HCT116 (cell line): ENCODE results near the gene CSNK1G2. TPM values are rescaled to one million over a fixed set of nuclear protein-coding genes. Genes with fewer than 3 reads are reported as not detected.

Experiments used
- ATAC-seq: fragments of 200-7000 bp; cut with Tn5 transposase; 2 replicates; pipeline ENCODE4 v1.9.1; 2020; ENCODE audit warnings: mild to moderate bottlenecking, moderate library complexity
- BruUV-seq: library from RNA; stranded (reverse); fragments of 400-500 nt; replicated peaks from 2 replicates; lab custom pipeline; 2021; lab: Mats Ljungman, UMichigan
- CTCF ChIA-PET: fragments of 300-600 bp; sonication (Branson Sonifier 250); formaldehyde crosslinking; loops from one replicate; lab custom pipeline; 2021; ENCODE audit warnings: antibody characterized with exemption; lab: Charles Lee
- POLR2A ChIA-PET: fragments of 300-600, 350-600 bp; sonication (Branson Sonifier 250); formaldehyde crosslinking; loops from one replicate; lab custom pipeline; 2021; ENCODE audit warnings: antibody characterized with exemption; lab: Charles Lee
- RAD21 ChIA-PET, 2 experiments: fragments of 300-600 bp; sonication (Branson Sonifier 250); formaldehyde crosslinking; loops; one replicate each; lab custom pipeline; 2023; ENCODE audit warnings: low total read pairs in 2 of 2; ENCODE audit not compliant: uncharacterized antibody in 2 of 2, unreplicated experiment in 2 of 2, low non-redundant PET in 1 of 2; lab: Charles Lee
- DNase-seq: peaks from one replicate; pipeline ENCODE4 v3.0.0-alpha.2; 2010; ENCODE audit warnings: low read depth, low spot score
- H2AFZ ChIP-seq: fragments of 200-600 bp; shearing (Covaris generic), sonication (generic); 2 replicates; pipeline ENCODE4 v1.6.1; 2017; ENCODE audit warnings: low read depth, mixed run types, mixed read lengths, antibody characterized with exemption, low read length; ENCODE audit not compliant: poor library complexity, severe bottlenecking
- H3K27ac ChIP-seq: 2 replicates; pipeline ENCODE4 v1.5.1; 2012; ENCODE audit warnings: low read depth, low read length
- H3K27me3 ChIP-seq: fragments of 200-600 bp; sonication (generic); 2 replicates; pipeline ENCODE4 v1.6.1; 2016; ENCODE audit warnings: mixed run types, low read length, mixed read lengths; ENCODE audit not compliant: insufficient read depth
- H3K36me3 ChIP-seq, 2 experiments: fragments of 200-500 bp in 1 of 2; fragments of 200-600 bp in 1 of 2; sonication (Bioruptor generic) in 1 of 2; sonication (generic) in 1 of 2; 2 replicates each; pipeline versions ENCODE4 v1.5.1 to v1.6.1; 2014 to 2016; ENCODE audit warnings: low read length in 2 of 2, inconsistent platforms in 1 of 2, mixed read lengths in 1 of 2, mixed run types in 1 of 2; ENCODE audit not compliant: insufficient read depth in 2 of 2, control insufficient read depth in 1 of 2
- H3K4me1 ChIP-seq, 2 experiments: fragments of 200-600 bp in 1 of 2; sonication (generic) in 1 of 2; 2 replicates each; pipeline versions ENCODE4 v1.5.1 to v1.6.1; 2012 to 2017; ENCODE audit warnings: low read length in 2 of 2, inconsistent platforms in 1 of 2, mild to moderate bottlenecking in 1 of 2, mixed read lengths in 1 of 2, mixed run types in 1 of 2, moderate library complexity in 1 of 2; ENCODE audit not compliant: insufficient read depth in 2 of 2, control insufficient read depth in 1 of 2
- H3K4me2 ChIP-seq: fragments of 200-600 bp; sonication (generic); 2 replicates; pipeline ENCODE4 v1.6.1; 2017; ENCODE audit warnings: mixed run types, low read length, mixed read lengths
- H3K4me3 ChIP-seq, 2 experiments: fragments of 200-600 bp in 1 of 2; sonication (generic) in 1 of 2; replicated peaks in 1 of 2; 2 replicates each; pipeline ENCODE4 v1.5.1; 2011 to 2016; ENCODE audit warnings: low read length in 2 of 2, control low read depth in 1 of 2, low read depth in 1 of 2, mild to moderate bottlenecking in 1 of 2, mixed read lengths in 1 of 2, mixed run types in 1 of 2
- H3K79me2 ChIP-seq: fragments of 200-600 bp; sonication (generic); 2 replicates; pipeline ENCODE4 v1.6.1; 2017; ENCODE audit warnings: mild to moderate bottlenecking, mixed run types, low read length, moderate library complexity, mixed read lengths; ENCODE audit not compliant: insufficient read depth
- H3K9ac ChIP-seq: fragments of 200-600 bp; sonication (generic); 2 replicates; pipeline ENCODE4 v1.6.1; 2016; ENCODE audit warnings: low read length, mixed read lengths
- H3K9me2 ChIP-seq: fragments of 200-600 bp; sonication (generic), shearing (Covaris generic); 2 replicates; pipeline ENCODE4 v1.6.1; 2017; ENCODE audit warnings: mixed run types, mild to moderate bottlenecking, moderate library complexity; ENCODE audit not compliant: insufficient read depth
- H3K9me3 ChIP-seq, 2 experiments: fragments of 200-500 bp in 1 of 2; fragments of 200-600 bp in 1 of 2; sonication (Bioruptor generic) in 1 of 2; sonication (generic) in 1 of 2; 2 replicates each; pipeline ENCODE4 v1.6.1; 2014 to 2017; ENCODE audit warnings: low read length in 2 of 2, mixed read lengths in 2 of 2, inconsistent platforms in 1 of 2, low read depth in 1 of 2, mild to moderate bottlenecking in 1 of 2, mixed run types in 1 of 2, moderate library complexity in 1 of 2; ENCODE audit not compliant: control insufficient read depth in 1 of 2, insufficient read depth in 1 of 2
- H4K20me1 ChIP-seq: fragments of 200-600 bp; sonication (generic), shearing (Covaris generic); 2 replicates; pipeline ENCODE4 v1.6.1; 2017; ENCODE audit warnings: mixed run types, mild to moderate bottlenecking, moderate library complexity; ENCODE audit not compliant: insufficient read depth
- CBX3 ChIP-seq: IDR thresholded peaks from 2 replicates; pipeline ENCODE4 v1.6.1; 2012; ENCODE audit warnings: low read depth
- EGR1 ChIP-seq: IDR thresholded peaks from 2 replicates; pipeline ENCODE4 v1.6.1; 2012; ENCODE audit warnings: low read depth
- EZH2phosphoT487 ChIP-seq: fragments of 200-600 bp; IDR thresholded peaks from 2 replicates; pipeline ENCODE4 v1.6.1; 2018; ENCODE audit warnings: antibody characterized with exemption, borderline replicate concordance
- JUND ChIP-seq: IDR thresholded peaks from 2 replicates; pipeline ENCODE4 v1.6.1; 2012
- TCF7L2 ChIP-seq: IDR thresholded peaks from 2 replicates; pipeline ENCODE4 v1.7.0; 2011; ENCODE audit warnings: borderline replicate concordance, inconsistent platforms; ENCODE audit not compliant: insufficient read depth, insufficient read length; ENCODE audit errors: extremely low read depth
- ZFX ChIP-seq: fragments of 450-650 bp; IDR thresholded peaks from 2 replicates; pipeline ENCODE4 v1.6.1; 2017
- ZNF274 ChIP-seq: fragments of 200-500 bp; sonication (Bioruptor generic); IDR thresholded peaks from 2 replicates; pipeline ENCODE4 v1.6.1; 2014; ENCODE audit warnings: mild to moderate bottlenecking, low read depth, low read length, inconsistent platforms
- intact Hi-C: fragments of 100-400 bp; cut with micrococcal nuclease; formaldehyde crosslinking; loops from 2 replicates; pipeline ENCODE4 v1.10.0; 2022
- total RNA-seq: library from RNA; stranded (reverse); gene quantifications from one replicate; pipeline ENCODE4 v1.2.1, GENCODE V29; 2021; ENCODE audit not compliant: unreplicated experiment
- TF ChIP-seq, protein P1 (sequence below): IDR thresholded peaks from 2 replicates; pipeline ENCODE4 v1.6.1; 2012

Gene CSNK1G2
- total RNA-seq, 1 experiment from 2014 or later, result 97.9 TPM

DNA sequence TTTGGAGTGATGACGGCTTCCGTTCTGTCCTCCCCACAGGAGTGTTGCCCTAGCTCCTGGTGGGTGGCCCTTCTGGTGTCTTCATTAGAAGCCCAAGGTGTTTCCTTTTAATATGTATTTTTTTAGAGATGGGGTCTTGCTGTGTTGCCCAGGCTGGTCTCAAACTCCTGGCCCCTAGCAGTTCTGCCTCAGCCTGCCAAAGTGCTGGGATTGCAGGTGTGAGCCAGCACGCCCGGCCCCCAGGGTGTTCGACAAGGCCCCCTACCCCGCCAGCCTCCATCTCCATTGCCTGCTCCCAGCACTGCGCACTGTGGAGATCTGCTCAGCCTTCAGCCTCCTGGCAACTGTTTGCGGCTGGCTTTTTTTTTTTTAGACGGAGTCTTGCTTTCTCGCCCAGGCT, 43.4 kb downstream of the CSNK1G2 start:
- H3K9me2 ChIP-seq, result no peaks in the 10 kb centered on the region
- no peak overlapping the region for H3K4me2 ChIP-seq
- no peak overlapping the region for H3K4me3 ChIP-seq
- no TSS peak for BruUV-seq
- no peak overlapping the region for H2AFZ ChIP-seq
- ChIA-PET CTCF (no interaction called here), RAD21 (no interaction called here), POLR2A (no interaction called here)
- intact Hi-C loops, result no loop called here
- no peaks in the 10 kb centered on the region for H4K20me1 ChIP-seq
- H3K36me3 ChIP-seq, result peaks cover 3 to 18% of the 10 kb centered on the region in 2 experiments; a peak in 3 of 4 replicates
- TF ChIP-seq, protein P1, sequence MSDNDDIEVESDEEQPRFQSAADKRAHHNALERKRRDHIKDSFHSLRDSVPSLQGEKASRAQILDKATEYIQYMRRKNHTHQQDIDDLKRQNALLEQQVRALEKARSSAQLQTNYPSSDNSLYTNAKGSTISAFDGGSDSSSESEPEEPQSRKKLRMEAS, result no peak
- no peak for TF ChIP-seq TCF7L2
- TF ChIP-seq EZH2phosphoT487, result no peak
- no peak for TF ChIP-seq CBX3
- H3K27ac ChIP-seq, result no peak overlapping the region
- H3K27me3 ChIP-seq, result no peaks in the 10 kb centered on the region
- H3K9me3 ChIP-seq, result no peaks in the 10 kb centered on the region
- H3K9ac ChIP-seq, result no peak overlapping the region
- H3K4me1 ChIP-seq, result no peaks in the 10 kb centered on the region
- ATAC-seq, result no peak
- no peaks in the 10 kb centered on the region for H3K79me2 ChIP-seq
- no peak for DNase-seq

DNA sequence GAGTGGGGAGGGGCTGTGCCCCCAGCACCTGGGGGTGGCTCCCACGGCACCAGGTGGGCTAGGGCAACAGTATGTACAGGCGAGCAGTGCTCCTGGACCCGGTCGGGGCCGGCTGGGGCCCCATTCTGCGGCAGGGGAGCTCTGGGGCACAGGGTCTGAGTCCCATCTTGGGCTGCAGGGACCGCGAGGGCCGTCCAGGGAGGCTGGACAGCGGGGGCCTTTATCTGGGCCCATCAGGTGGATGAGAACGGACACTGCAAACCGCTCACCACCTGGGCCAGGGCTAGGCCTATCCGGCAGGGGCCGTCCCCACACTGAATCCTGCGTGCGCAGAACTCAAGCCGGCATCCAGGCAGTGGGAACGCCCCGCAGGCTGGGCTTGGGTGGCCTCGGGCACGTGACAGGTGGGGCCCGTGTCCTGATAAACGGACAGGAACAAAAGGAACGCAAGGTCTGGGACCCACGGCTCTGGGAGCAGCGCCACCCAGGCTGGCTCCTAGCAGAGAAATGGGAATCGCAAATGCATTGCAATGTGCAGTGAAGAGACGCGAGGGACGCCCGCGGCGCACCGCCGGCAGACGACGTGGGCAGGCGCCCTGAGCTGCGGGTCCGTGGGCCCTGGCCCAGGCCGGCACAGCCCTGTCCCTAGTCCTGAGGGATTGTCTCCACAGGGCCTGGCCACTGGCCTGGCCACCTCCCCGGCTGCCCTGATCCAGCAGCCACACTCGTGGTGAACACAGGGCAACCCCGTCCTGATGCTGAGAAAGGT, 44.8 kb downstream of the CSNK1G2 start:
- ATAC-seq, result peak; percentile 9; the same call in 1 of the 2 replicates
- peaks cover 7 to 27% of the 10 kb centered on the region in 2 experiments; a peak in 3 of 4 replicates for H3K36me3 ChIP-seq

More for the DNA sequence above, 44.8 kb downstream of the CSNK1G2 start:
- Histone ChIP-seq H3K9ac (no peak overlapping the region), H2AFZ (no peak overlapping the region), H4K20me1 (no peaks in the 10 kb centered on the region), H3K4me1 (no peaks in the 10 kb centered on the region), H3K4me3 (no peak overlapping the region), H3K9me3 (no peaks in the 10 kb centered on the region), H3K27ac (peak overlapping the region; percentile 9; the same call in 1 of the 2 replicates), H3K79me2 (no peaks in the 10 kb centered on the region), H3K27me3 (no peaks in the 10 kb centered on the region), H3K4me2 (no peak overlapping the region), H3K9me2 (no peaks in the 10 kb centered on the region)
- ChIA-PET RAD21 (no interaction called here), POLR2A (no interaction called here), CTCF (no interaction called here)
- no peak for DNase-seq
- BruUV-seq, result no TSS peak
- intact Hi-C loops, result no loop called here
- TF ChIP-seq ZNF274 (no peak), ZFX (no peak), EGR1 (no peak), JUND (0 out of 2 replicates have a peak, but pooled peaks have one; percentile 19)
